ENCODE measurements around the gene GDPD3. TPM values are rescaled to one million over a fixed set of nuclear protein-coding genes. Genes with fewer than 3 reads are reported as not detected.
A peak's percentile ranks its signal among the peaks of the same experiment; 100 is the strongest.

Gene GDPD3
- total and polyA plus RNA-seq, 2 donors from 2014 or later: 3.6 to 17.7 TPM

DNA sequence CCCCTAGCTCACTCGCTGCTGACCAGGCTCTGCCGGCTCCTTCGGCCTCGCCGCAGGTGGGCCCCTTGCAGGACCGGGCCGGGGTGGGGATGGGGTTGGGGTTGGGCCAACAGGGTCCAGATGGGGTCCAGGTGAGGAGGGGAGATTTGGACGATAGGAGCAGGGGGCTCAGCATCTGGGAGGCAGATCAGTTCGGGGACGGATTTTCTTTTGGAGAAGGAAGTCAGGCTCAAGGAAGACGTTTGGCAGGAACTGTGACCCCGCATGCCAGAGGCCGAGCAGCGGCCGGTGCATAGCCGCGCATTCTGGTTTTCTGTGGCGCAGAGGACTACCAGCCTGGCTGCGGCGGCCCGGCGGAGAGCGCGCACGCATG lies 48.6 kb downstream of the GDPD3 start:
- Histone ChIP-seq H3K4me1 (ENCODE audit: control insufficient read depth in 2 of 3, insufficient read depth in 2 of 3, low read depth in 1 of 3, low read length in 3 of 3) (peaks cover 0 to 39% (median 18%) of the 10 kb centered on the region in 3 donors), H3K27me3 (ENCODE audit: control insufficient read depth, insufficient read depth, low read length) (no peaks in the 10 kb centered on the region), H3K4me3 (ENCODE audit: low read length in 3 of 3) (peak overlapping the region; percentile 56 to 91 (median 81)), H3K36me3 (ENCODE audit: control insufficient read depth in 2 of 3, insufficient read depth in 3 of 3, low read length in 3 of 3) (peaks cover 8 to 29% (median 21%) of the 10 kb centered on the region in 3 donors), H3K27ac (ENCODE audit: low read depth in 2 of 2, low read length in 2 of 2) (peak overlapping the region; percentile 97 to 99), H3K9me3 (ENCODE audit: control insufficient read depth in 2 of 3, insufficient read depth in 1 of 3, low read length in 3 of 3) (no peaks in the 10 kb centered on the region), H3K9ac (ENCODE audit: low read length in 3 of 3) (peak overlapping the region; percentile 52 to 97 (median 52))
- intact Hi-C loops (cut with DNase I): no loop called here
- DNase-seq: peak in 1 of 5 donors; percentile 87
- no peak for FAIRE-seq
- TF ChIP-seq, protein P1, sequence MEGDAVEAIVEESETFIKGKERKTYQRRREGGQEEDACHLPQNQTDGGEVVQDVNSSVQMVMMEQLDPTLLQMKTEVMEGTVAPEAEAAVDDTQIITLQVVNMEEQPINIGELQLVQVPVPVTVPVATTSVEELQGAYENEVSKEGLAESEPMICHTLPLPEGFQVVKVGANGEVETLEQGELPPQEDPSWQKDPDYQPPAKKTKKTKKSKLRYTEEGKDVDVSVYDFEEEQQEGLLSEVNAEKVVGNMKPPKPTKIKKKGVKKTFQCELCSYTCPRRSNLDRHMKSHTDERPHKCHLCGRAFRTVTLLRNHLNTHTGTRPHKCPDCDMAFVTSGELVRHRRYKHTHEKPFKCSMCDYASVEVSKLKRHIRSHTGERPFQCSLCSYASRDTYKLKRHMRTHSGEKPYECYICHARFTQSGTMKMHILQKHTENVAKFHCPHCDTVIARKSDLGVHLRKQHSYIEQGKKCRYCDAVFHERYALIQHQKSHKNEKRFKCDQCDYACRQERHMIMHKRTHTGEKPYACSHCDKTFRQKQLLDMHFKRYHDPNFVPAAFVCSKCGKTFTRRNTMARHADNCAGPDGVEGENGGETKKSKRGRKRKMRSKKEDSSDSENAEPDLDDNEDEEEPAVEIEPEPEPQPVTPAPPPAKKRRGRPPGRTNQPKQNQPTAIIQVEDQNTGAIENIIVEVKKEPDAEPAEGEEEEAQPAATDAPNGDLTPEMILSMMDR (IDR thresholded peaks at IDR 0.05; ENCODE audit: borderline replicate concordance, extremely low read depth, insufficient read depth): no peak

DNA sequence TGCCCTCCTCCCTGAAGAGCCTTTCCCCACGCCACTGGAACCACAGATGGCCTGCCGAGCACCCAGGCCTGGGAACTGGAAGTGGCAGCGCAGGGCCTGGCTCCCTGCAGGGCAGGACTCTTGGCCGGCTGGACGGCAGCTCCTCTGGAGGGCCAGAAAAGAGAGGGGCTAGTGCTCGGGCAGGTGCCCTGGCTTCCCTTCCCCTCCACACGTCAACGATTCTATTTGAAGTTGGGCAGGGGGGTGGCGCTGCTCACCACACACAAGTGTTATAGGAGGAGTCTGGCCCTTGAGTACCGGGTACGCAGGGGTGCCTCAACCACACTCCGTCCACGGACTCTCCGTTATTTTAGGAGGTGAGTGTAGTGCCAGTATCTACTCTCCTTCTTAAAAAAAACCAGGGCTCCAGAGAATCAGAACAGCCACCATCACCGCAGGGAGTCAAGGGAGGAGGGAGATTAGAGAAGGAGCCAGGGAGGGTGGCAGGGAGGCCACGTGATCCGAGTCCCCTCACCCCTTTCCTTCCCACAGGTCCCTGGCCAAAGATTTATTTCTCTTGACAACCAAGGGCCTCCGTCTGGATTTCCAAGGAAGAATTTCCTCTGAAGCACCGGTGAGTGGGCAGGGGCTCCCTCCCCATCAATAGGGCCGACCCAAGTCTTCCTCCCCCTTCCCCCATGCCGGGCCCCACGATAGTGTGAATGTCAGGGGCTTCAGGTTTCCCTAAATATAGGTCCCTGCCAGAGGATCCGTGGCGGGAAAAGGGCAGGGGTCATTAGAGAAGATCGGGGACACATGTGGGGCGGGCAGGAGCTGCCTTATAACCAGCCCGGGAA lies 49.2 kb downstream of the GDPD3 start:
- FAIRE-seq: no peak
- no peaks in the 10 kb centered on the region for H3K9me3 ChIP-seq (ENCODE audit: control insufficient read depth in 2 of 3, insufficient read depth in 1 of 3, low read length in 3 of 3)

GRCh38 chr16:30063278-30063892 lies 50.0 kb downstream of the GDPD3 start:
- Histone ChIP-seq H3K27me3 (ENCODE audit: control insufficient read depth, insufficient read depth, low read length) (no peaks in the 10 kb centered on the region), H3K9ac (ENCODE audit: low read length in 3 of 3) (peak overlapping the region in 2 of 3 donors; percentile 46 to 97), H3K27ac (ENCODE audit: low read depth in 2 of 2, low read length in 2 of 2) (peak overlapping the region; percentile 97 to 99), H3K36me3 (ENCODE audit: control insufficient read depth in 2 of 3, insufficient read depth in 3 of 3, low read length in 3 of 3) (peaks cover 3 to 16% (median 8%) of the 10 kb centered on the region in 3 donors), H3K9me3 (ENCODE audit: control insufficient read depth in 2 of 3, insufficient read depth in 1 of 3, low read length in 3 of 3) (no peaks in the 10 kb centered on the region), H3K4me3 (ENCODE audit: low read length in 3 of 3) (peak overlapping the region in 1 of 3 donors; percentile 91), H3K4me1 (ENCODE audit: control insufficient read depth in 2 of 3, insufficient read depth in 2 of 3, low read depth in 1 of 3, low read length in 3 of 3) (peaks cover 0 to 26% (median 15%) of the 10 kb centered on the region in 3 donors)
- intact Hi-C loops (cut with DNase I): no loop called here
- TF ChIP-seq, protein P1 (IDR thresholded peaks at IDR 0.05; ENCODE audit: borderline replicate concordance, extremely low read depth, insufficient read depth): no peak
- FAIRE-seq: no peak
- no peak for DNase-seq

More for the DNA sequence above, 49.2 kb downstream of the GDPD3 start:
- H3K4me1 ChIP-seq (ENCODE audit: control insufficient read depth in 2 of 3, insufficient read depth in 2 of 3, low read depth in 1 of 3, low read length in 3 of 3): peaks cover 0 to 33% (median 18%) of the 10 kb centered on the region in 3 donors
- DNase-seq: peak; percentile 85 to 93 (median 90)
- TF ChIP-seq, protein P1 (IDR thresholded peaks at IDR 0.05; ENCODE audit: borderline replicate concordance, extremely low read depth, insufficient read depth): peak; percentile 34
- H3K27me3 ChIP-seq (ENCODE audit: control insufficient read depth, insufficient read depth, low read length): no peaks in the 10 kb centered on the region
- H3K4me3 ChIP-seq (ENCODE audit: low read length in 3 of 3): peak overlapping the region; percentile 3 to 91 (median 56)
- intact Hi-C loops (cut with DNase I): no loop called here
- H3K9ac ChIP-seq (ENCODE audit: low read length in 3 of 3): peak overlapping the region in 2 of 3 donors; percentile 52 to 97
- peaks cover 8 to 23% (median 15%) of the 10 kb centered on the region in 3 donors for H3K36me3 ChIP-seq (ENCODE audit: control insufficient read depth in 2 of 3, insufficient read depth in 3 of 3, low read length in 3 of 3)
- H3K27ac ChIP-seq (ENCODE audit: low read depth in 2 of 2, low read length in 2 of 2): peak overlapping the region; percentile 97 to 99

Measured in kidney (tissue), 14 donors.